Forelimb muscle (tissue), 1 donor: ENCODE measurements around the gene RIPK4. TPM values are rescaled to one million over a fixed set of nuclear protein-coding genes. Genes with fewer than 3 reads are reported as not detected.
"Not testable (repeated sequence)": the region's sequence is repeated elsewhere in the genome, so short reads cannot be mapped to it uniquely, and the experiment has no call there.

Experiments used
- DNase-seq: peaks from one replicate; pipeline ENCODE4 v3.0.0-alpha.2; 2013; ENCODE audit warnings: low read depth
- polyA plus RNA-seq: library from polyadenylated mRNA; unstranded; fragments of 120-200 nt; gene quantifications from one replicate; pipeline ENCODE4 v1.2.1, GENCODE V29; 2013; ENCODE audit not compliant: insufficient read length

The RIPK4 gene
- polyA plus RNA-seq, 1 donor, result 0.15 TPM

DNA sequence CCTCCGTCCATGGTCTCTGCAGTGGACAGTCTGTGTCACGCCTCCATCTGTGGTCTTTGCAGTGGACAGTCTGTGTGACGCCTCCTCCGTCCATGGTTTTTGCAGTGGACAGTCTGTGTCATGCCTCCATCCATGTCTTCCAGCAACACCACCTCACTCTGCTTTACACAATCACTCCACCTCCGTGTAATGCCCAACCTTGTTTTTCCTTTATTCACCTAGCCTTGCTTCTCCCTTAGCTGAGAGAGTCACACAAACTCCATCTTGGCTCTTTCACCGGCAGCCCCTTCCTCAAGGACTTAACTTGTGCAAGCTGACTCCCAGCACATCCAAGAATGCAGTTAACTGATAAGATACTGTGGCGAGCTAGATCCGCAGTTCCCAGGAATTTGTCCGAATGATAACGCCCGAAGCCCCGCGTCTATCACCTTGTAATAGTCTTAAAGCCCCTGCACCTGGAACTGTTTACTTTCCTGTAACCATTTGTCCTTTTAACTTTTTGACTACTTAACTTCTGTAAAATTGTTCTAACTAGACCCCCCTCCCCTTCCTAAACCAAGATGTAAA lies 52.5 kb downstream of the RIPK4 start:
- DNase-seq, result not testable (repeated sequence)

DNA sequence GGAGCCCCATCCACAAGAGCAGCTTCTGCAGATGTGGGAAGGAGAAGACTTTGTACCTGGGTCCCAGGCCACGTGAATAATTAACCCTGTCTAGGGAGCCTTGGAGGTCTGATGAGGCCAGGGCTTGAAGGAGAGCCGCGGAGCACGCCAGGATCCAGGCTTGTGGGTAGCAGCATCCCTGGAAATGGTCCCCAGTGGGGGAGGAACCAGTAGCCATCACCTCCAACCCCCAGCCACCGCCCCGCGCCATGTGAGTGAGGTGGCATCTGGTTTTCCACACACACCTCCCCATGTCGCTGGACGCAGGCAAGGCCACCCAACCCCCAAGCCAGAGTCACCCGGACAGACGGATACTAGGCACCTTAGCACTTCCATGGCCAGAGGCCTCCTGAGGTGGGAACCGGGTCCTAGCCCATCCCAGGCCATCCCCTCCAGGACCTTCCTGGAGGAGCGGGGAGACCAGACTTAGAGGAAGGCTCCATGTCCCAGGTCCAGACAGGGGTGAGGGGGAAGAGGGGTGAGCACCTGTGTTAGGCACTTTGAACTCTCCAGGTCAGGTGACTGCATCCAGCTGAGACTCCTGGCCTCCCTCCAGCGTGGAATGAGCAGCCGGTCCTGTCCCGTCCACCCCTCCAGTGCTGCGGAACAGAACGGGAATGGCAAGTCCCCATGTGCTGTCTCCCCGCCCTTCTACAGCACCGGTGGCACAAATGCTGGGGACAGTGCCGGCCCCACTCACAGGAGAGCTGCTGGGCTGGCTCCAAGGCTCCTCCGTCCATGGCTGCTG lies 53.2 kb downstream of the RIPK4 start:
- DNase-seq, result no peak

DNA sequence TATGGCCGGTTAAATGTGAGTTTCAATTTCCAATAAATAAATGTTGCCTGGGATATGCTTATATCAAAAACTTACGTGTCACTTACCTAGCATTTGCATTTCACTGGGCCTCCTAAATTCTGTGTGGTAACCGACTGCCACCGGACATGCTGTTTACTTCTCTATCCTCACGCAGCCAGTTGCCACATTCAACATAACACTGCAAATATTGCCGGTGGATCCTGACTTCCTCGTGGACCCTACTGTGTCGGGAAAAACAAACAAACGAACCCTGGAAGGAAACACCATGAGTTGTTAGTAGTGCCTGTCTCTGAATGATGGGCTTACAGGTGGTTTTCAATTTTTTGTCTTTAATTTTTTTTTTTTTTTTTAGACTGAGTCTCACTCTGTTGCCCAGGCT lies 54.1 kb downstream of the RIPK4 start:
- DNase-seq, result no peak

DNA sequence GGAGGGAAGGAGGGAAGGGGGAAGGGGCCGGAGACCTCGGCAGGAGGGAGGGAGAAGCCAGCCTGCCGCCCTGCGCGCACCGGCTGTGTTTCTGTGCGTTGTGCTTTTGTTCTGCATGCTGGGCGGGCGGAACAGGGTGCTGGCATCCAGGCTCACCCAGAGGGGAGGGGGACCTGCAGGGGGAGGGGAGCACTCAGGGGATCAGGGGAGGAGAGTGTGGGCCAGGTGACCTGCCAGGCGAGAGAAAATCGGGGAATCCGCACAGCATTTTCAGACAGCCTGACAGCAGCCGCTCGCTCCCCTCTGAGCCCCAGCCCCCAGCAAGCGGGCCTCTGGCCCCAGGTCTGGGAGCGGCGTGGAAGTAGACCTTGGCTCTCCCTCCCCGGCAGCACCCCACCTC lies 54.7 kb downstream of the RIPK4 start:
- DNase-seq, result no peak

DNA sequence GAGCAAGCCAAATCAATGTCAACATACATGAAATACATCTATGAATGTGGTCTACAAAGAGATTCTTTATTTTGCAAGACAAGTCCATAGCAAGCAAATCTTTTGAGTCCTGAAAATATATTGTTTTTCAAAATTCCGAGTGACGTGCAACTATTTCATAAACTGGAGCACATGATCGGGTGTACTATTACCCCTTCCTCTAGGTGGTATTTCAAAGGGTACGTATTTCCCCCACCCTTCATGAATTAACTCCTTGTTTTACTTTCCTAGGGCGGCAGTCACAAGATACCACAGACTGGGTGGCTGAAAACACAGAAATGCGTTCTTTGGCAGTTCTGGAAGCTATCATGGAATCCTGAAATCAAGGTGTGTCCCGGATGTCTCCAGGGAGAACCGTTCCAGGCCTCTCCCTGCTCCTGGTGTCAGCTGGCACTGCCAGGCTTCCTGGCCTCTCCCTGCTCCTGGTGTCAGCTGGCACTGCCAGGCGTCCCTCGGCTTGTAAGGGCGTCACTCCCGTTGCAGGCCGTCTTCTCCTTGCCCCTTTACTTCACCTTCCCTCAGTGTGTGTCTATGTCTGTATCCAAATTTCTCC lies 55.3 kb downstream of the RIPK4 start:
- no peak for DNase-seq

DNA sequence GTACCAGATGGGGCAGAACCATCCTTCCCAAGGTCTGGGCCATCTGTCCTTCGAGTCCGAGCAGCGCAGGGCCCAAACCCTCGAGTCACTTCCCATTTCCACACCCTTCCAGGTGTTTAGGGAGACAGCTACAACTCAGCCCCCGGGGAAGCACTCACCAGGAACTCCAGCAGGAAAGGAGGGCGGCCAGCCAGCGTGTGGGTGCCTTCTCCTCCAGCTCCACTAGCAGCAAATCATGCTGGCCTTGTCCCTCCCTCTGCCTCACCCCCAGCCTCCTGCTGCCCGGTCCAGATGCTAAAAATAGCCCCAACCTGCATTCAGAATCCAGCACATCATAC lies 56.1 kb downstream of the RIPK4 start:
- no peak for DNase-seq

DNA sequence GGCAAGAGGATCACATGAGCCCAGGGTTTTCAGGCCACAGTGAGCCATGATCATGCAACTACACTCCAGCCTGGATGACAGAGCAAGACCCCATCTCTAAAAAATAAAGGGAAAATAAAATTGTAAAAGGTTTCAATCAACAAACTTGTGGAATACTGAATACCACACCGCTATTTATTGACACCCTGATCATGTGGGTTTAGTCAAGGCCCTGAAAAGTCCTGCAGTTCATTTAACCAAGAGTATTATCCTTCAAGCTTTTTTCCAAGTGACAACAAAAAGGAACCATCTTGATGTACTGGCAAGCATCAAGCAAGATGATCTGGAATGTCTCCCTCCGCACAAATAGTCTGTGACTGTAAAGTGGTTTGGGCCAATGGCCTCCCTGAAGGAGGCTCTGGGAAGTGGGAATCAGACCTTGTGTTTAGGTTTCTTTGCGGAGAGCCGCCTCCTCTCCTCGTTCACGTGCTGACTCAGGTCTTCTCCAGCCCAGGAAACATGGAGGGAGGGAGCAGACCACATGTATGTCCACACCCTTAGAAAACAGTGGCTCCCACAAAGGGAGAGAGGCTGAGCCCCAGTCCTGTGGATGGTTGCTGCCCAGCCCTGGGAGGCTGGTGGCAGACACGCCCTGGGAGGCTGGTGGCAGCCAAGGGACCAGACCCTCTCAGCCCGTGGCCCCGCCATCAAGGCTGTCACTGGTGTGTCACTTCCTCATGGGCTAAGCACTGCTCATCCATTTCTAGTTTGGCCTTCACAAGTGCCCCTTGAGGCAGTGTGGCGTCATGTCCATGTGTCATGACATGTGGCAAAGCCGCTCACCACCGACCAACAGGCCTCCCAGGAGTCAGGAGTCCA lies 56.7 kb downstream of the RIPK4 start:
- no peak for DNase-seq

DNA sequence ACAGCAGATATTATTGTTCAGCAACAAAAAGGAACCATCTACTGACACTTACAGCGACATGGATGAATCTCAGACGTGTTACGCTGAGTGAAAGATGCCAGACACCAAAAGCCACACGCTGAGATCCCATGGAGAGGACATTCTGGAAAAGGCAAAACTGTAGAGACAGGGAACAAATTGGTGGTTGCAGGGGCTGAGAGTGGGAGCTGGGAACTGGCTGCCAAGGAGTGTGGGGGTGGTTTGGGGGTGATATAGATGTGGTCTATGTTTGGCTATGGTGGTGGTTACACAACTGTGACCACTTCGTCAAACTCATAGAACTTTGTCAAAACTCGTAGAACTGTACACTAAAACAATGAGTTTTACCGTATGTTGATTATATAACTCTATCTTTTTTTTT lies 57.7 kb downstream of the RIPK4 start:
- no peak for DNase-seq

DNA sequence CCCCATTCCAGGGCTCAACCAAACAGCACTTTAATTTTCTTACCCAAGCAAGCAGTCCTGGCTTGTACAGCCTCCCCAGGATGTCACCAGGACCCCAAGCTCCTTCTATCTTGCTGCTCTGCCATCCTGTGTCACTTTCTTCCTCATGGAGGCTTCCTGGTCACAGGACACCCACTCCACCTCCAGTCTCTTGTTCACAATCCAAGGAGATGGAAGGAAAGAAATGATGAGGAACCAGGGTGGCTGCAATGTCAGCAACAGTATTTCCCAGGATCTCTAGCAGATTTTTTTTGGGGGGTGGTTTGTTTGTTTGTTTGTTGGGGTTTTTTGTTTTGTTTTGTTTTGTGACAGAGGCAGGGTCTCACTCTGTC lies 58.9 kb downstream of the RIPK4 start:
- no peak for DNase-seq

DNA sequence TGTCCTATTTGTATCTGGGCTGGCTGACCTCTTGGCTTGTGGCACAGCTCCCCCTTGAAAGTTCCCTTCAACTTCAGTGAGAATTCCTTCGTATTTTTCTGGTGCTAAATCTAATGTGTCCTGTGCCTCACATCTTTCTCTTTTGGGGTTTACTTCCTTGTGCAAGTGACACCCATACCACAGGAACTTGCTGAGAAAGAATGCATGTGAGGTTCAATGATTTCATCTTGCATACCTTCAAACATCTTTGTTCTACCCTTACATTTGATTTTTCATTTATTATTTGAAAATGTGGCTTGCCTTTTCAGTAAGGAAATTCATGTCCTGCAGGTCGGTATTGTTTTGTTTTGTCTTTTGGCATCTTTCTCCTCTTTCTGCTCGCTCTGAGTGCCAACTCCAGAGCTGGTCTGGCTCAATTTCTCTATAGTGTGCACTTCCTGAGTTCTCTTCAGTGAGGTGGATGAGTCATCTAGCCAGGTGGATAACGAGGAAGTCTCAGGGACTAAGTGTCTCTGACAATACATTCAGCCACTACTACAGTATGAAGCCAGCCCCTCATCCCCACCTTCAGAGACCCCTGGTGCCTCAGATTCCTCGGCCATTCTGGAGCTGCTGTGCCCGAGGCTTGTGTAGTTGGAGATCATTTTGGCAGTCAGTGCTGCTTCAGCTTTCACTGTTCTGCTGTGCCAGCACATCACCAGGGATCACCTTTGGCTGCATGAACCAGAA lies 59.5 kb downstream of the RIPK4 start:
- no peak for DNase-seq

DNA sequence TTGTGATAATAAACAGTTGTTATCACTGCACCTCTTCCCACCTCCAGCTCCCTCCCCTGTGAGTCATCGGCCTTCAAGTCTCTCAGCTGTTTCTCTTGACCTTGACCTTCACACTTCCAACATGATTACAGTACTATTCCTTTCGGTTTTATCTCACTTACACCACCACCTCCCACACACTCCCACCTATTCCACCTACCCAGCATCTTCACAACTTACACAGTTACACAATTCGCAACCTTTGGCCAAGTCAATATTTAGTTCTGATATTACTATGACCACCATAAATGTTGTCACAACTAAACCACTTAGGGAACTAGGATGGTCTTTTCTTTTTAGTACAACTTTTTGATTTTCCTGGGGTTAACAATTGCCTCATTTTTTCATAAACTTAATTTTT lies 60.2 kb downstream of the RIPK4 start:
- DNase-seq, result no peak

DNA sequence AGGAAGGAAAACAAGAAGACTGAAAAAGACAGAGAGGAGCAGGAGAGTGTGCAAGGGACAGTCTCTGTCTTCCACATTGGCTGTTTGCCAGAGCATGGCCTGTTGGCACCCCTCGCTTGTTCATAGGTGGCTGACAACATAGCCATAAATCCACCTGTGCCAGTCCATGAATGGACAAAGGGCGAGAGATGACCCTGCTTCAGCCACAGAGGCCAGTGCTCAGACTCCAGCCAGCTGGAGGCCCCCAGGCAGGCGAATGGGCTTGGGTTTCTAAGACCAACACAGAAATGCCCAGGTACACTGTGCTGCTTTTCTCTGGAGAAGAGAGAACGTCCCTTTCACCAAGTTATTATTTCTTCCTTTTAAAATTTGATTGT lies 60.6 kb downstream of the RIPK4 start:
- DNase-seq, result no peak

DNA sequence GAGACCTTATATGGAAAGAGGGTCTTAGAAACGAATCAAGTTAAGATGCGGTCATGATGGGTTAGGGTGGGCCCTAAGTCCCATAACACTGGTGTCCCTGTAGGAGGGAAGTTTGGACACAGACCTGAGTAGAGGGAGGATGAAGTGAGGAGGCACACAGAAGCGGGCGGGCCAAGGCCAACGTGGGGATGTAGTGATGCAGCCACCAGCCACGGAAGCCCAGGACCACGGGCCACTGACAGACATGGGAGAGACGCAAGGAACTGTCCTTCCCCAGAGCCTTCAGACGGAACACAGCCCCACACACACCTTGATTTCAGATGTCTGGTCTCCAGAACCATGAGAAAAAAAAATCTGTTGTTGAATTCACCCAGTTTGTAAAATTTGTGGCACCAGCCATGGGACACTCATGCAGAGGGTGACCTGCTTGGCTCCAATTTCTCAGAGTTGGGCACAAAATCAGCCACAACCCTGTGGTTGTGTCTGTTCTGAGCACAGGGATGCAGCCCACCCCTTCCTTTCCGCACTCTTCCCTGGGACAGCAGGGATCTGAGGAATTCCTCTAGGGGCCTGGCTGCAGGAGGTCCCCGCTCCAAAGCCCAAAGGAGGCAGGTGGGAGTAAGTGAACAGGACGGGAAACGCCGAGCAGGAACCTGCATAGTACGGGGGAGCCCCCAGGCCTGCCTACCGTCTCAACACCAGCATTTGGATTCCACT lies 61.1 kb downstream of the RIPK4 start:
- DNase-seq, result no peak

DNA sequence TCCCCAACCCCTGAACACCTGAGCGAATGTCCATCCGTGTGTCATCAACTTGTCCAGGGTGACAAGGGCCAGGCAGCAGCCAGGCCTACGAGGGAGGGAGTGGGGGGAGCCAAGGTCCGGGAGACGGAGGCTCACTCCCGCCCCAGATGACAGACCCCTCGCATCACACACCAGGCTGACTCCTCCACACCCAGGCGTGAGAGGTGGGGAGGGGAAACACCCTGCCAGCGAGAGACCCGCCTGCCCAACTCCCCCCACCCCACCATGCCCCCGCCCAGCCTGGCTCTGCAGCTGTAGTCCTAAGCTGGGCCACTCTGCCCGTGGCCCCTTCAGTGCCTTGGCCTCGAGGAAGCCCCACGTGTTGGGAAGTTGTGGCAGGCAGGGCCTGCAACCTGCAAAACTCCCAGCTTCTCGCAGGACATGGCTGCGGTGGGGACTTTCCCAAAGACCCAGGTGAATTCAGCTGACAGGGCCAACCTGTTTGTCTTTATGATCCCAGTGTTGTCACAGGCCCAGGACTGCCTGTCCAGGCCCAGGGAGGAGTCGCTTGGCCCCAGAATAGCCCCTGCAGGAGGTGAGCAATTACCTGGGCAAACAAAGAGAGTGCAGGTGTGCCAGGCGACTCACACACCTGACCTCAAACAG lies 62.9 kb downstream of the RIPK4 start:
- no peak for DNase-seq

DNA sequence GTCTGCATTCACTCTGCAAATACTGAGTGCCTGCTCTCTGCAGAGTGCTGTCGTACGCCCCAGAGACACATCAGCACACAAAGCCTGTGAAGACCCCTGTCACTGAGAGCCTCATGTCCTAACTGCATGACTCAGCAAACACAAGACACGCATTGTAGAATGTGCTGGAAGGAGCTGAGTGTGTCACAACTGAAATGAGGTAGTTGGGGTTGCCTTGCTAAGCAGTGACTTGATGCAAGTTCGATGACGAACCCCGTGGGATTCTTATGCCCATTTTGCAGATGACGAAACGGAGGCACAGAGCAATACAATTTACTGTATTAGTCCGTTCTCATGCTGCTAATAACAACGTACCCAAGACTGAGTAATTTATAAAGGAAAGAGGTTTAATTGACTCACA lies 65.1 kb downstream of the RIPK4 start:
- no peak for DNase-seq

DNA sequence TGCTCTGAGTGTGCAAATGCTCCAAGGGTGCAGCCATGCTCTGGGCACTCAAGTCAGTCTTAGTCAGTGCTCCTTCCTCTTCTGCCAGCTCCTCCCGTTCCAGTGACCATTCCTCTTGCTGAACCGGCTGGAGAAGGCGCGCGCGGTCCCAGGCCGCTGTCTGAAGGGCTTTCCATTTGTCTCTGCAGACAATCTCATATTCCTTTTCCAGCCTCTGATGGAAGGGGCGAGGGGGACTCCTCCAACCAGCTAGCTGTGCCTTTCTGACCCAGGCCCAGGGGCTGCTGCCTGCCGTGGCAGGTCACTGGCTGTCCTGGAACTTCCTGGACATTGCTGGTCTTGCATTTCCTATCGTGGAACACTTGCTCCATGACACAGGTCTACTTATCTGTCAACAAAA lies 67.5 kb downstream of the RIPK4 start:
- no peak for DNase-seq

DNA sequence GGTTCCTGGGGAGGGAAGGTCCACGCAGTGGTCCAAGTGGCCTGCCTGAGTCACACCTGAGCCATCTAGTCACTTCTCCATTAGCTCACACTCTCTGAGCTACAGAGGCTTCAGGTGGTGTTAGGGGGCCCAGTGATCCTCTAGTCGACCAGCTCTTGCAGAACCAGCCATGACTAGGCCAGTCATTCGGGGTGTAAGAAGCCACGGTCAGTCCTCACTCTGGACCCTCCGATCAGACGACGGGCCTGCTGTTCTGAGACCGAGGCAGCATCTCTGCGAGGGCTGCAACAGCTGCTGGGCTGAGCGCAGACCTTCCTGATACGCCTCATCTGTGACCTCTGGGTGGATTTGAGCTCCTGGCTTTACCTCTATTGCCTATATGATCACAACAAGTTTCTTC lies 68.8 kb downstream of the RIPK4 start:
- no peak for DNase-seq

DNA sequence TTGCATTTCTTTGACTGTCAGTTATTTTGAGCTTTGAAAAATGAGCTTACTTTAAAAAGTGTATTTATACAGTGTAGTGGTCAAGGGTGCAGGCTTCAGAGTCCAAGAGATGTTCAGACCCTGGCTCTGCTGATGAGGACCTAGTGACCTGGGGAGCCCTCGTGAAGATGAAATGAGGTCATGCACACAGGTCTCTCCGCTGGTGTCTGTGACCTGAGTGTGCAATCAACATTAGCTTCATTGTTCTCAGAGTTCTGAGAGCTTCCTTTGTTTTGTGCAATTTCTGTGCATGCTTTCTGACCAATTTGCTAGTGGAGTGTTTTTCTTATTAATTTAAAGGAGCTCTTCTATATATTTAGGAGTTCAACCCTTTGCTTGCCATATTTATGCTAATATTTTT lies 71.3 kb downstream of the RIPK4 start:
- no peak for DNase-seq

DNA sequence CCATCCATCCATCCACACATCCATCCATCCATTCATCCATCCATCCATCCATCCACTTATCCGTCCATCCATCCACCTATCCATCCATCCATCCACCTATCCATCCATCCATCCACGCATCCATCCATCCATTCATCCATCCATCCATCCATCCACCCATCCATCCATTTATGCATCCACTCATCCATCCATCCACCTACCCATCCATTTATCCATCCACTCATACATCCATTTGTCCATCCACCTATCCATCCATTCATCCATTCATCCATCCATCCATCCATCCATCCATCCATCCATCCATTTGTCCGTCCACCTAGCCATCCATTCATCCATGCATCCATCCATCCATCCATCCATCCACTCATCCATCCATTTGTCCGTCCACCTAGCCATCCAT lies 72.8 kb downstream of the RIPK4 start:
- DNase-seq, result not testable (repeated sequence)

DNA sequence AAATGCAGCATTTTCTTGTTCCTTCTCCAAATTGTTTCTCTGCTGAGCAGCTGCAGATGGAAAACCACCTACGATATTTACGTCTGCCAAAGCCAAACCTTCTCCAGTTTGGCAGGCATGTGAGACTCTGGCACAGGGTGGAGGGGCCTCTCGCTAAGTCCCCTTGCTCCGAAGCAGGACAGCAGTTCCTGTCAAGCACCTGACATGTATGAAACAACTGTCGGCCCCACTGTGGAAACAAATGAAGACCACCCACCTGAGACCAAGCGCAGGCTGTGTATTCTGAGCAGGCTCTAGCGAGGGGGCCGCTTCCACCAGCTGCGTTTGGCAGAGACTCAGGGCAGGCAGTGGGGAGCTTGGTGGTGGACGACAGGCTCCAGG lies 74.7 kb downstream of the RIPK4 start:
- DNase-seq, result no peak
